BLaER1 (cell line): ENCODE results near the gene IMP3.

Source experiments
- H3K27ac ChIP-seq: shearing (Covaris generic); formaldehyde crosslinking; 2 replicates; pipeline ENCODE4 v1.8.1; 2022
- H3K27me3 ChIP-seq: shearing (Covaris generic); formaldehyde crosslinking; 2 replicates; pipeline ENCODE4 v1.8.1; 2022
- H3K36me3 ChIP-seq: shearing (Covaris generic); formaldehyde crosslinking; 2 replicates; pipeline ENCODE4 v1.8.1; 2022
- H3K4me1 ChIP-seq: shearing (Covaris generic); formaldehyde crosslinking; 2 replicates; pipeline ENCODE4 v1.8.1; 2022
- H3K4me2 ChIP-seq: shearing (Covaris generic); formaldehyde crosslinking; 2 replicates; pipeline ENCODE4 v1.8.1; 2022
- H3K4me3 ChIP-seq: shearing (Covaris generic); formaldehyde crosslinking; 2 replicates; pipeline ENCODE4 v1.8.1; 2022
- H3K9ac ChIP-seq: shearing (Covaris generic); formaldehyde crosslinking; 2 replicates; pipeline ENCODE4 v1.8.1; 2022
- H3K9me3 ChIP-seq: shearing (Covaris generic); formaldehyde crosslinking; 2 replicates; pipeline ENCODE4 v1.8.1; 2022
- H4K20me1 ChIP-seq: shearing (Covaris generic); formaldehyde crosslinking; 2 replicates; pipeline ENCODE4 v1.8.1; 2022
- Cebpa-rat ChIP-seq: shearing (Covaris generic); IDR thresholded peaks from 2 replicates; pipeline ENCODE4 v1.8.1; 2022

Gene IMP3

GRCh38 chr15:75631935-75632334, 8.1 kb downstream of the IMP3 start:
- peaks cover 51% of the 10 kb centered on the region for H3K4me1 ChIP-seq
- H3K4me3 ChIP-seq, result no peak overlapping the region
- no peaks in the 10 kb centered on the region for H3K27me3 ChIP-seq
- peaks cover 5% of the 10 kb centered on the region; the same call in 1 of the 2 replicates for H3K36me3 ChIP-seq
- no peak overlapping the region for H3K9ac ChIP-seq
- no peak overlapping the region for H3K4me2 ChIP-seq
- peaks cover 11% of the 10 kb centered on the region for H4K20me1 ChIP-seq
- H3K9me3 ChIP-seq, result no peaks in the 10 kb centered on the region
- no peak for TF ChIP-seq Cebpa-rat
- H3K27ac ChIP-seq, result no peak overlapping the region

DNA sequence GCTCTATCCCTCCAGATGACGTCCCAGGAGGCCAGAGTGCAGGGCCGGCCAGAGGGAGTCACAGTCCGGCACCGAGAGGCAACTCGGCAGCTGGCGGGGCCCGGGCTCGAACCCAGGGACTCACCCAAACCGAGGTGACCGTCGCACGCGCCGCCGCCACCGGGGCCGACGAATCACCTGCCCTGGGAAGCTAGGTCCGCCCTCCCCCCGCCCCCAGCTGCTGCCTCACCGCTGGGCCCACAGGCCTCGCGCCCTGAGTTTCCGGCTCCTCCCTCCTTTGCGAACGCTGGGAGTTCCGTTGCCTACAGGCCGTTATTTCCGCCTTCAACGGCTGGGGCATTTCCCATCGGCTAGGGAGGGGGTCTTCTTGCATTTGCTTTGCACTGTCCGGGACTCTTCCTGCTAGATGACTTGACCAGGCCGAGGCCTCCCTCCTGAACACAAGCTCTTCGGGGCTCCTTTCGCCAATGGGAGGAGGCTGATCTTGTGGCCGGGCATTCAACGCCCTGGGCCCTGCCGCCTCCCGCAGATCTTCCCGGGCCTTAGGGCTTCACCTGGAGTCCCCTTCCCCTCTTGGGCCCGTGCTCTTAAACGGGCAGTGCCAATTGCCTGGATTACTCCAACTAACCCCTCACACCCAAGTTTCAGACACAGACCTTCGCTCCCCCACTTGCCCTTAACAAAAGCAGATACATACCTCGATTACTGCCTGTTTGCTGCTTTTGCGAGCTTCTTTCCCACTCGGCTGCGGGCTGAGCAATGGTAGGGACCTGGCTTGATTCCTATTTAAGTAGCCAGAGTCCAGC, 14.3 kb downstream of the IMP3 start, which contains the start of gene SNUPN:
Gene SNUPN (minus strand): TSS at position 184 of the 806 bp plus-strand sequence. CDS start 4,674 bp downstream, outside the sequence.
- TF ChIP-seq Cebpa-rat, result no peak
- H3K4me1 ChIP-seq, result peaks cover 60% of the 10 kb centered on the region
- no peaks in the 10 kb centered on the region for H3K27me3 ChIP-seq
- peak within 1 kb of the TSS; percentile 97 for H3K9ac ChIP-seq
- H3K4me2 ChIP-seq, result peak within 1 kb of the TSS; percentile 85
- H3K27ac ChIP-seq, result peak within 1 kb of the TSS; percentile 98
- H3K36me3 ChIP-seq, result peaks cover 15% of the 10 kb centered on the region
- H3K9me3 ChIP-seq, result no peaks in the 10 kb centered on the region
- H4K20me1 ChIP-seq, result peaks cover 3% of the 10 kb centered on the region; the same call in 1 of the 2 replicates
- peak within 1 kb of the TSS; percentile 91 for H3K4me3 ChIP-seq

DNA sequence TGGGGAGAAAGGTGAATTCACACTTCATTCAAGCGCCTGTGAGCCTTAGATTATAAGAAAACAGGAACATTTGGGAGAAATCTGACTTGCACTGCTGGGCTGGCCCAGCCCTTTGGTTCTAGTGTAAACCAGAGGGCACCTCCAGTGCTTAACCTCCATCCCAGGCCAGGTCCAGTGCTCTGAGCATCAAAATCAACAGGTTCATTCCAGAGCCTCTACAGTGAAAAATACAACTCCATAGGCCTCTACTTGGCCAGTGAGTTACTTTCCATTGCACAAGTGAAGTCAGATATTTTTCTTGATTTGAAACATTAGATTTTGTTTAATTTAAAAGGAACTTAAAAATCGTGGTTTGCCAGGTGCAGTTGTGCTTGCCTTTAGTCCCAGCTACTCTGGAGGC, 17.5 kb downstream of the IMP3 start:
- no peak overlapping the region for H3K27ac ChIP-seq
- peaks cover 7% of the 10 kb centered on the region; the same call in 1 of the 2 replicates for H4K20me1 ChIP-seq
- H3K4me2 ChIP-seq, result no peak overlapping the region
- no peak overlapping the region for H3K4me3 ChIP-seq
- no peaks in the 10 kb centered on the region for H3K9me3 ChIP-seq
- peaks cover 48% of the 10 kb centered on the region for H3K4me1 ChIP-seq
- TF ChIP-seq Cebpa-rat, result no peak
- no peaks in the 10 kb centered on the region for H3K27me3 ChIP-seq
- peaks cover 47% of the 10 kb centered on the region for H3K36me3 ChIP-seq
- H3K9ac ChIP-seq, result no peak overlapping the region

GRCh38 chr15:75620841-75621391, 19.1 kb downstream of the IMP3 start:
- TF ChIP-seq Cebpa-rat, result no peak
- peak overlapping the region; percentile 38; the same call in 1 of the 2 replicates for H3K9ac ChIP-seq
- H3K27me3 ChIP-seq, result no peaks in the 10 kb centered on the region
- H3K36me3 ChIP-seq, result peaks cover 63% of the 10 kb centered on the region
- no peaks in the 10 kb centered on the region for H3K9me3 ChIP-seq
- peak overlapping the region; percentile 46; the same call in 1 of the 2 replicates for H3K27ac ChIP-seq
- H3K4me2 ChIP-seq, result peak overlapping the region; percentile 37
- no peak overlapping the region for H3K4me3 ChIP-seq
- peaks cover 32% of the 10 kb centered on the region for H3K4me1 ChIP-seq
- H4K20me1 ChIP-seq, result peaks cover 7% of the 10 kb centered on the region; the same call in 1 of the 2 replicates

GRCh38 chr15:75620058-75620820, 19.8 kb downstream of the IMP3 start:
- H3K27ac ChIP-seq, result peak overlapping the region; percentile 46; the same call in 1 of the 2 replicates
- peaks cover 70% of the 10 kb centered on the region for H3K36me3 ChIP-seq
- no peaks in the 10 kb centered on the region for H3K27me3 ChIP-seq
- H3K4me1 ChIP-seq, result peaks cover 32% of the 10 kb centered on the region
- peaks cover 7% of the 10 kb centered on the region; the same call in 1 of the 2 replicates for H4K20me1 ChIP-seq
- TF ChIP-seq Cebpa-rat, result no peak
- peak overlapping the region; percentile 37 for H3K4me2 ChIP-seq
- H3K4me3 ChIP-seq, result no peak overlapping the region
- H3K9me3 ChIP-seq, result no peaks in the 10 kb centered on the region
- peak overlapping the region; percentile 38; the same call in 1 of the 2 replicates for H3K9ac ChIP-seq

DNA sequence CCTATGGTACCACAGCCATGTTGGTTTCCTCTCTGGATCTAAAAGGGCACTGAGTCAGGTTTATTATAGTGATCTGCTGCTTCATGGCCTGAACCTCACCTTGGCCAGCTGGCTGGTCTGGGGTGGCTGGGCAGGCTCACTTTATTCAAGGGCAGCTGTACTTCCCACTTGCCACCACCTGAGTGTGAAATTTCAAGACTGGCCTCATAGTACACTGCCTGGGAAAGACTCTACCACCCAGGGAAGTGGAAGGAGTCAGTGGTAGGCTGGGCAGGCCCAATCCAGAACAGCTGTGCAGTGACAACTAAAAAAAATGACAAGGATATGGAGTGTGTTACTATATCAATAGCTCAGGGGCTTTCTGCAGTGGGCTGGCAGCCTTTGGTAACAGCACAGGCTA, 23.3 kb downstream of the IMP3 start:
- no peak for TF ChIP-seq Cebpa-rat
- peaks cover 18% of the 10 kb centered on the region for H3K4me1 ChIP-seq
- no peak overlapping the region for H3K4me3 ChIP-seq
- no peak overlapping the region for H3K4me2 ChIP-seq
- H3K27ac ChIP-seq, result no peak overlapping the region
- H3K9ac ChIP-seq, result no peak overlapping the region
- no peaks in the 10 kb centered on the region for H3K27me3 ChIP-seq
- H3K36me3 ChIP-seq, result peaks cover 98% of the 10 kb centered on the region
- peaks cover 12% of the 10 kb centered on the region; the same call in 1 of the 2 replicates for H4K20me1 ChIP-seq
- H3K9me3 ChIP-seq, result no peaks in the 10 kb centered on the region

GRCh38 chr15:75606711-75607699, 33.0 kb downstream of the IMP3 start:
- peaks cover 13% of the 10 kb centered on the region; the same call in 1 of the 2 replicates for H4K20me1 ChIP-seq
- no peaks in the 10 kb centered on the region for H3K27me3 ChIP-seq
- peak overlapping the region; percentile 38 for H3K4me2 ChIP-seq
- no peak for TF ChIP-seq Cebpa-rat
- H3K36me3 ChIP-seq, result peaks cover 94% of the 10 kb centered on the region
- peaks cover 27% of the 10 kb centered on the region for H3K4me1 ChIP-seq
- H3K9me3 ChIP-seq, result no peaks in the 10 kb centered on the region
- H3K27ac ChIP-seq, result peak overlapping the region; percentile 10; the same call in 1 of the 2 replicates
- no peak overlapping the region for H3K9ac ChIP-seq
- H3K4me3 ChIP-seq, result no peak overlapping the region

- Histone ChIP-seq H4K20me1 (peaks cover 13% of the 10 kb centered on the region; the same call in 1 of the 2 replicates), H3K4me1 (peaks cover 27% of the 10 kb centered on the region), H3K4me2 (peak overlapping the region; percentile 38; the same call in 1 of the 2 replicates), H3K27me3 (no peaks in the 10 kb centered on the region), H3K9me3 (no peaks in the 10 kb centered on the region), H3K4me3 (no peak overlapping the region), H3K27ac (no peak overlapping the region), H3K36me3 (peaks cover 94% of the 10 kb centered on the region), H3K9ac (no peak overlapping the region)
- TF ChIP-seq Cebpa-rat, result no peak
These were observed 34.0 kb downstream of the IMP3 start for GRCh38 chr15:75606026-75606425.
